Measurements from ENCODE around the gene PBX1.

Gene PBX1

DNA sequence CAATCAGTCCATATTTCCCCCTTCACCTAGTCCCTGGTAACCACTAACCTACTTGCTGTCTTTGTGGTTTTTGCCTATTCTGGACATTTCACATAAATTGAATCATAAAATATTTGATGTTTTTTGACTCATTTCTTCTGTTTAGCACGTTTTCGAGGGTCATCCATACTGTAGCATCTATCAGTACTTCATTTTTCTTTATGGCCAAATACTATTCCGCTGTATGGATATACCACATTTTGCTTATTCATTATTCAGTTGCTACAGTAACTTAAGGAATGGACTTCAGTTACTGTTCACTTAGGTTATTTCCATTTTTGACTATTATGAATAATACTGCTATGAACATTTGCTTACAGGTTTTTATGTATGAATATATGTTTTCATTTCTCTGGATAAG lies 12.3 kb downstream of the PBX1 start:
- no peak overlapping the region for H3K4me2 ChIP-seq (ENCODE audit: low read depth, low read length)
- no peaks in the 10 kb centered on the region for H3K27me3 ChIP-seq (replicated peaks; ENCODE audit: insufficient read depth, low read length)
- no peak overlapping the region for H3K4me3 ChIP-seq (ENCODE audit: low read length)
- DNase-seq: no peak
- H3K36me3 ChIP-seq (replicated peaks; ENCODE audit: insufficient read depth, low read length): no peaks in the 10 kb centered on the region
- no peaks in the 10 kb centered on the region for H3F3A ChIP-seq (ENCODE audit: insufficient read depth, low read length)
- H3K9me3 ChIP-seq (replicated peaks; ENCODE audit: insufficient read depth, low read length): no peaks in the 10 kb centered on the region
- no peak overlapping the region for H3K9ac ChIP-seq (ENCODE audit: low read length)
- H4K20me1 ChIP-seq (ENCODE audit: insufficient read depth, low read length): no peaks in the 10 kb centered on the region
- TF ChIP-seq, protein P1, sequence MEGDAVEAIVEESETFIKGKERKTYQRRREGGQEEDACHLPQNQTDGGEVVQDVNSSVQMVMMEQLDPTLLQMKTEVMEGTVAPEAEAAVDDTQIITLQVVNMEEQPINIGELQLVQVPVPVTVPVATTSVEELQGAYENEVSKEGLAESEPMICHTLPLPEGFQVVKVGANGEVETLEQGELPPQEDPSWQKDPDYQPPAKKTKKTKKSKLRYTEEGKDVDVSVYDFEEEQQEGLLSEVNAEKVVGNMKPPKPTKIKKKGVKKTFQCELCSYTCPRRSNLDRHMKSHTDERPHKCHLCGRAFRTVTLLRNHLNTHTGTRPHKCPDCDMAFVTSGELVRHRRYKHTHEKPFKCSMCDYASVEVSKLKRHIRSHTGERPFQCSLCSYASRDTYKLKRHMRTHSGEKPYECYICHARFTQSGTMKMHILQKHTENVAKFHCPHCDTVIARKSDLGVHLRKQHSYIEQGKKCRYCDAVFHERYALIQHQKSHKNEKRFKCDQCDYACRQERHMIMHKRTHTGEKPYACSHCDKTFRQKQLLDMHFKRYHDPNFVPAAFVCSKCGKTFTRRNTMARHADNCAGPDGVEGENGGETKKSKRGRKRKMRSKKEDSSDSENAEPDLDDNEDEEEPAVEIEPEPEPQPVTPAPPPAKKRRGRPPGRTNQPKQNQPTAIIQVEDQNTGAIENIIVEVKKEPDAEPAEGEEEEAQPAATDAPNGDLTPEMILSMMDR (IDR thresholded peaks at IDR 0.05; ENCODE audit: low read length): no peak
- TF ChIP-seq EZH2phosphoT487 (IDR thresholded peaks at IDR 0.05; ENCODE audit: low read length): no peak
- no peak for TF ChIP-seq EZH2 (optimal IDR thresholded peaks at IDR 0.05; ENCODE audit: low read depth, low read length)
- H3K4me1 ChIP-seq (ENCODE audit: low read length): no peaks in the 10 kb centered on the region
- H2AFZ ChIP-seq (ENCODE audit: low read length): no peak overlapping the region
- H3K9me2 ChIP-seq (replicated peaks; ENCODE audit: insufficient read depth, low read length): no peaks in the 10 kb centered on the region
- no peak overlapping the region for H3K27ac ChIP-seq (ENCODE audit: low read length)
- 0 out of 2 replicates have a peak, but pooled peaks cover 3% of the 10 kb centered on the region for H3K79me2 ChIP-seq (ENCODE audit: low read length)

DNA sequence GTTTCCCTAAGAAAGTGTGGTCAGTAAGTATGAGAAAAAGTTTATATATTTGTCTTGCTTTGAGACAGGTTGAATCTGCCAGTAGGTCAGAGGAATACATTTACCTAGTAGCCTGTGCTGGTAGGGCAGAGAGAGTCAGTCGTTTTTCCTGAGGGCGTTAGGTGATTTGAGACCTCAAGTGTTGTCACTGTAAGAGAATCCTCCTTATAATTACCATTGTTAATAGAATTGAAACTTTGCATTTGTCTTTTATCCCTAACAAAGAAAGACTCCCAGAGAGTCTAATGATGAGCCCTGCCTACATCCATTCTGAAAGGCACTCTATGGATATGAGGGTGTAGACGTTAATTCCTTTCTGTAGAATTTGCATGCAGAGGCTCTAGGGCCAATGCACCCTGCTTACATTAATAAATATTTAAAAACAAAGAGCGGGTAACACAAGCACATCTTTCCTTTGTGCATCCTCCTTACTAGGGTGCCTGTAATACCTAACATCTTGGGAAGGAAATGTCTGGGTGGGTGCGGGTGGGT lies 16.4 kb downstream of the PBX1 start:
- H3K27ac ChIP-seq (ENCODE audit: low read length): no peak overlapping the region
- no peak overlapping the region for H2AFZ ChIP-seq (ENCODE audit: low read length)
- H4K20me1 ChIP-seq (ENCODE audit: insufficient read depth, low read length): no peaks in the 10 kb centered on the region
- H3K79me2 ChIP-seq (ENCODE audit: low read length): 0 out of 2 replicates have a peak, but pooled peaks cover 3% of the 10 kb centered on the region
- peaks cover 20% of the 10 kb centered on the region for H3F3A ChIP-seq (ENCODE audit: insufficient read depth, low read length)
- H3K4me2 ChIP-seq (ENCODE audit: low read depth, low read length): no peak overlapping the region
- H3K36me3 ChIP-seq (replicated peaks; ENCODE audit: insufficient read depth, low read length): no peaks in the 10 kb centered on the region
- H3K27me3 ChIP-seq (replicated peaks; ENCODE audit: insufficient read depth, low read length): no peaks in the 10 kb centered on the region
- no peak overlapping the region for H3K9ac ChIP-seq (ENCODE audit: low read length)
- H3K9me2 ChIP-seq (replicated peaks; ENCODE audit: insufficient read depth, low read length): no peaks in the 10 kb centered on the region
- no peaks in the 10 kb centered on the region for H3K9me3 ChIP-seq (replicated peaks; ENCODE audit: insufficient read depth, low read length)
- no peak for DNase-seq
- TF ChIP-seq, protein P1 (IDR thresholded peaks at IDR 0.05; ENCODE audit: low read length): no peak
- TF ChIP-seq EZH2 (optimal IDR thresholded peaks at IDR 0.05; ENCODE audit: low read depth, low read length): no peak
- TF ChIP-seq EZH2phosphoT487 (IDR thresholded peaks at IDR 0.05; ENCODE audit: low read length): no peak
- no peak overlapping the region for H3K4me3 ChIP-seq (ENCODE audit: low read length)
- H3K4me1 ChIP-seq (ENCODE audit: low read length): peaks cover 22% of the 10 kb centered on the region

DNA sequence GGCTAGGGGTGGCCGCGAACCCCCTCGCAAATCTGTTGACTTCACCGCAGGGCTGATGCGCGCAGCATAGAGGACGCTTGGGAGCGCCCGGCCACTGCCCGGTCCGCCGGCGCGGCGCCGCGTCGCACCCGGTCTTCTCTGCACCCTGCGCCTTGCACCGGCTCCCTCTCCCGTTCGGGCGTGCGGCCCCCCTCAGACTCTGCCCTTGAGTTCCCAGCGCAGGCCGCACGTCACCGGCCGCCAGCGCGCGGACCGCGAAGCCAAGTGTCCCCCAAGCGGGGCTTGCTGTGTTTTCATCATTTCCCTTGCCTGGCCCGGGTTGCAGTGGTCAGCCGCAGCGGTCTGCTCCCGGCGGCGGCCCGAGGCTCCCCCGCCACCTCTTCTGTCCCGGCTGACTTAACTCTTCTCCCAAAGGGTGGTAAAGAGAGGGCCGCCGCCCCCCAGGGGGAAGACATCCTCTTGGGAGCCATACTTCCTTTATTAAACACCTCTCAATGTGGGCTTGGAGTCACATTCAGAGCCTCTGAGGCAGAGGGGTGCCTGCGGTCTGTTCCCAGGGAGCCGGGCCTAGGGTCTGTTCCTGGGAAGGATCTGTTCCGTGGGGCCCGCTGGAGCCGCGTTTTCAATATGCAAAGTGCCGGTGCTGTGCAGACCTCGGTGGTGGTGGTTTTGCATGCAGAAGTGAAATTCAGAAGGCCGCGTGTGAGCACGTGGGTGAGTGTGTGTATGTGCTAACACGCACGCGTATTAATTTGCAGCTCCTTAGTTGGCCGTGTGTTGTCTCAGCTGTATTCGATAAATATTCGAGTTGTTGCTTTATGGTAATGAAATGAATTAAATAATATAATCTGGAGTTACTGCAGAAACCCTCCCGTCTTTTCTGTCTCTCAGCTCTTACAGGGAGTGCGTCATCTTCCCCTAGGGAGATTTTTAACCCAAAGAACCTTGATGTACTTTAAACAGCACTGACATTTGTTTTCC lies 17.6 kb downstream of the PBX1 start:
- peaks cover 20% of the 10 kb centered on the region for H3F3A ChIP-seq (ENCODE audit: insufficient read depth, low read length)
- no peak overlapping the region for H3K4me2 ChIP-seq (ENCODE audit: low read depth, low read length)
- no peak overlapping the region for H3K4me3 ChIP-seq (ENCODE audit: low read length)
- no peaks in the 10 kb centered on the region for H3K9me3 ChIP-seq (replicated peaks; ENCODE audit: insufficient read depth, low read length)
- H2AFZ ChIP-seq (ENCODE audit: low read length): no peak overlapping the region
- TF ChIP-seq EZH2phosphoT487 (IDR thresholded peaks at IDR 0.05; ENCODE audit: low read length) (no peak), EZH2 (optimal IDR thresholded peaks at IDR 0.05; ENCODE audit: low read depth, low read length) (no peak)
- TF ChIP-seq, protein P1 (IDR thresholded peaks at IDR 0.05; ENCODE audit: low read length): no peak
- H3K9me2 ChIP-seq (replicated peaks; ENCODE audit: insufficient read depth, low read length): no peaks in the 10 kb centered on the region
- 0 out of 2 replicates have a peak, but pooled peaks cover 7% of the 10 kb centered on the region for H3K79me2 ChIP-seq (ENCODE audit: low read length)
- no peaks in the 10 kb centered on the region for H3K27me3 ChIP-seq (replicated peaks; ENCODE audit: insufficient read depth, low read length)
- peaks cover 22% of the 10 kb centered on the region for H3K4me1 ChIP-seq (ENCODE audit: low read length)
- H3K27ac ChIP-seq (ENCODE audit: low read length): no peak overlapping the region
- no peaks in the 10 kb centered on the region for H3K36me3 ChIP-seq (replicated peaks; ENCODE audit: insufficient read depth, low read length)
- H3K9ac ChIP-seq (ENCODE audit: low read length): no peak overlapping the region
- no peak for DNase-seq
- H4K20me1 ChIP-seq (ENCODE audit: insufficient read depth, low read length): no peaks in the 10 kb centered on the region
